ENCODE measurements around the gene FMN1.

The FMN1 gene

DNA sequence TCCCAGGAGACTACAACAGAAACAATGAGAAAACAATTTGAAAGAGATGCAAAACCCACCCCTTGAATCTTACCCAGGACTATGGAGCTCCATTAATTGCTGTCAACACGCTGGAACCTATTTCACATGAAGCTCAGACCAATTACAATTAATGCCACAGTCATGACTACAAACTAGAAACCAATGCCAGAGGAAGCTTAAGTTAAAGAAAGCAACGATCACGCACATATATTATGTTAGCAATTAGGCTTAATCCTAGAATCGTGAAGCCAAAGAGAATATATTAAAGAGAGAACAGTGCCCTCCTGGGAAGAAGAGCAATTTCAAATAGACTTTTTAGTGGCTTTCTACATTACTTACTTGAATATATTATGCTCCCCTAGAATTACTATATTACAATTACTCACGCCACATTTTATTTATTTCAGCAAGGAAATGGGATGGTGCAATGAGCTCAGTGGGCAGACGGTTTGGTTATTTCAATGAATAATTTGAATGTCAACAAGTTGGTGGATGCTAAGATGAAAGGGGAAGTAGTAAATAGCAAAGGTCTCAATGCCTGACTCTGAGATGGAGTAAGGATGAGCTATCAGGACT, 351.2 kb downstream of the FMN1 start:
- DNase-seq: peak; percentile 91

DNA sequence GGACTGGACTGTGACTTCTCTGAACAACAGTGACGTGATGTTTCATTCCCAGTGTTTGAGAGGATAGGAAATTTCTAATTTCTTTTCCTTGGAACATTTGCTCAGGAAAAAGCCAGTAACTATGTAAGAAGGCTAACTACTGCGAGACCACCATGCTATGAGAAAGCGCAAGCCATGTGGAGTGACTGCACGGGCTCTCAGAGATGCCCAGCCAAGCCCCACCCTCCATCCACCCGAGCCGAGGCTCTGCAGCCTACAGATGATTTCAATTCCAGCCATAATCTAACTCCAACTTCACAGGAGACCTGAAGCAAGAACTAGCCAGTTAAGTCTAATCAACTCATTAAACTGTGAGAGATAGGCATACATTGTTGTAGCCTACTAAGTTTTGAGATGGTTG, 352.4 kb downstream of the FMN1 start:
- no peak for DNase-seq

DNA sequence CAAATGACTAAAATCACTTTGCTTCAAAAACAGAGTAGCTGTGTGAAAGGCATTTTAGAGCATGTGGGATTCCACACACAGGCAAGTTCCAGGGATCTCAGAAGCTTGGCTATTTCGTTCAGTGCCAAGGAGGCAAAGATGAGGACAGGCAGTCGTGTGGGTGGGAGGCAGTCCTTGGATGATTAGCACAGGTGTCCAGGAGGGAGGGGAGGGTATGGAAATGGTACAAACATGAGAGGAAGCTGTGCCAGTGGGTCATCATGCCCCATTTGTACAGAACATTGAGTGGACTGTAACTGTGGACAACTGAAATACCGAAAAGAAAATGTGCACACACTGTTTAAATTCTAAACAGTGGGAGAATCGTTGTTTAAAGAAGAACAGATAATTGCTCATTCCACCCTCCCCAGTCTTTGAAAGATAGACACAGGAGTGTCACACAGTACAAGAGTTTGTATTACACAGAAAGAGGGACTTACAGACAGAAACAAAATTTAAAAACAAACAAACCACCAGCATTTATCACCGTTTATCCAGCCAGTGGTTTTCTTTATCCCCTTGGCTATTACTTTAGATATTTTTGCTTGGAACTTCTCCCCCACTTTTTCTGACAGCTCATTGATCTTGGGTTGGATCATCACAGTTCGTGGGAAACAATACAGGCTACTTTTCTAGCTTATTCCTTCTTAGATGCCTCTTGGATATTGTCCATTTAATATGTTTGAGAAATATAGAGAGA, 353.8 kb downstream of the FMN1 start:
- DNase-seq: peak; percentile 63

DNA sequence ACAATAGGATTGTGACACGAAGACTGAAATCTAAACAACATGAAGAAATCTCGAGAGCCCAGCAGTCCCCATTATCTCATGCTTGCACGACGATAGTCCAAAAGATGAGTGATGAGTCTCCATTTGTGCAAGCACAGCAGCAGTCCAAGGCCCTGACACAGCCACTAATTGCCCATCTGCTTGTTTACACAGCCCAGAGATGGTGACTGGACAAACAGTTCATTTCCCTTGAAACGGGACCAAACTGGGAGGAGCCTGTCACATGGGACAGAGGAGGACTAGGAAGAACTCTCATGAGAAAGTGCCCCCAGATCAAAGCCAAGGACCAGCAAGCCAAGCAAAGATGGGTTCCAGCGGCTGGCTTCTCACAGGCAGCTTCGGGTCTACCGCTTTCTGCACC, 355.7 kb downstream of the FMN1 start:
- DNase-seq: peak; percentile 88

DNA sequence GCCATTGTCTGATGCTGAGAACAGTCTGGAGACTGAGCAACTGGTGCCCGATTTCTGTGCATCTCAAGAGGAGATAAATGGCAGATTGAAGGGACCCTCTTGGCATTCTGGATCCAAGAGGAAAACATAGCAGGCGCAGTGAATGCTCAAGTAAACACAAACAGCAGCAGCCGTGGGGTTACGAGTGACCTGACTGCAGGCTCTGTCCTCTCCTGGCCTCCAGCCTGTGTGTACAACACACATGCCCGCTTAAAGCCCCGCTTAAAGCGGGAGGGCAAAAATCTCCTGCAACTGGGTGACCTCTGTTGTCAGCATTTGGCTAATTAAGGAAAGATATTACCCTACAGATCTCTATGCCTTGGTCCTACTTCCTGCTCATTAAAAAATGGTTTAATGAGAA, 356.2 kb downstream of the FMN1 start:
- no peak for DNase-seq

GRCh38 chr15:32837935-32838334, 356.6 kb downstream of the FMN1 start:
- peak; percentile 31 for DNase-seq

GRCh38 chr15:32834156-32834555, 360.4 kb downstream of the FMN1 start:
- no peak for DNase-seq

- DNase-seq: peak; percentile 45
Observed at GRCh38 chr15:32833379-32833821, 361.1 kb downstream of the FMN1 start.

- DNase-seq: no peak
Observed at GRCh38 chr15:32831485-32831884, 363.0 kb downstream of the FMN1 start.

- no peak for DNase-seq
Observed at GRCh38 chr15:32830241-32830640, 364.3 kb downstream of the FMN1 start.

DNA sequence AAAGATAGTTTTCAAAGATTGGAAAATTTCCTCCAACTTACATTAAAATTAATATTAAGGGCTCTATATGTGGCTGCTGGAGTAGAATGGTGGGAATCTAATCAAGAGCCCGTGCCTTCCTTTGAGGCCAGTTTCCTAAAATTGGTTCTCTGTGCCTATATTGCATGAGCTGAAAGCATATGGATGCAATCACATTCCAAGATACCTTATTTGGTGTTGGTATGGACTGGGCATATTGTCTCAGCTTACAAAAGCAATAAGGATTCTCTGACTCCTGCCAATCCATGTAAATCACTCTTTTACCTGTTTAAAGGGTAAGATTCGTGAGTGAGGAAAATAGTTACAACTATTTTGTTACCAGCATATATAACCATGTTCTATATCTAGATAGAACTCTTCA, 365.1 kb downstream of the FMN1 start:
- DNase-seq: peak; percentile 63

- peak; percentile 98 for DNase-seq
Observed at GRCh38 chr15:32828507-32829186, 365.9 kb downstream of the FMN1 start.

DNA sequence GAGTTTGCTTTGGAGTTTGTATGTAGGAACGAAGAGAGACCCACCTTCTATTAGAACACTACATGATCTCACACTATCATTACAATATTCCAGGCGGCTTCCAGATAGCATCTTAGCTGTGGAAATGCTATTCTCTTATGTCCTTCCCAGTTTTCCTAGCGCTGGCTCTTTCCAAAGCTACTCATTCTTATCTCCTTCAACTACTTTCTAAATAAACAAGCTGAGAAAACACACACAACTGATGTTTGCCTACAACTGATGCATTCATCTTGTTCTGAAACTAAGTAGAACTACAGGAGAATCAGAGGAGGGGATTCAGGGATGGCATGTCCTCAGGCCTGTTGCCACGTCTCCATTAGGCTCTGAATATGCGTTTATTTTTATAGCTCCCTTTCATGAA, 367.8 kb downstream of the FMN1 start:
- no peak for DNase-seq

DNA sequence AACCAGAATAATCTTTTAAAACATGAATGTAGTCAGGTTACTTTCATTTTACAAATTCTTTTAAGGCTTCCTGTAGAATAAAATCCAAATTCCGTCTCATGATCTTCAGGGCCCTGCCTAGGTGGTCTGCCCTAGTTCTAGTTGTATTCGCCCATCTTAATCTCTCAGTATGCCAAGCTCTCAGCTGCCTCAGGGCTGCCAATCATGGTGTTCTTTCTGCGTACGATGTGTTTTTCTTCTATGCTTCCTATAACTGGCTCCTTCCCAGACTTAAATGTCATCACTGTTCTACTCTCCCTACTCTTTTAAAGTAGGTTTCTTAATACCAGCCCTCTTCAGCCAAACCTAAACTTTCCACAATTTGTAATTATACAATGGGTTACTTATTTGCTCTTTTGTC, 369.3 kb downstream of the FMN1 start:
- DNase-seq: no peak

DNA sequence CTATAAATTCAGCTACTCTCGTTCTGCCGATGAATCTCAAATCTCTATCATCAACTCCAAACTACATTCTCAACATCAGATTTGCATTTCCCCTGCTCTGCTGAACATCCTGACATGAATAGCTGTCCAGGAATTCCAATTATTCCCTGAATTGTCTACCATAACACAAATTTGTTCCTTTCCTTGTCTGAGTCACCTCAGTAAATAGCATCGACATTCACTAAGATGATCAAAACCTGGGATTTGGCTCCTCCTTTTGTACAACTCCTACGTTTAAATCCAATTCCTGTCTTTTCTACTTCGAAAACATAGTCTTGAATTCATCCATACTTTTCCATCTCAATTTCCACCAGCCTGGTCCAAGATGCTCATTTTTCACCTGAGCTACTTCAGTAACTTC, 369.7 kb downstream of the FMN1 start:
- peak; percentile 97 for DNase-seq

- no peak for DNase-seq
Observed at GRCh38 chr15:32823750-32824149, 370.8 kb downstream of the FMN1 start.

DNA sequence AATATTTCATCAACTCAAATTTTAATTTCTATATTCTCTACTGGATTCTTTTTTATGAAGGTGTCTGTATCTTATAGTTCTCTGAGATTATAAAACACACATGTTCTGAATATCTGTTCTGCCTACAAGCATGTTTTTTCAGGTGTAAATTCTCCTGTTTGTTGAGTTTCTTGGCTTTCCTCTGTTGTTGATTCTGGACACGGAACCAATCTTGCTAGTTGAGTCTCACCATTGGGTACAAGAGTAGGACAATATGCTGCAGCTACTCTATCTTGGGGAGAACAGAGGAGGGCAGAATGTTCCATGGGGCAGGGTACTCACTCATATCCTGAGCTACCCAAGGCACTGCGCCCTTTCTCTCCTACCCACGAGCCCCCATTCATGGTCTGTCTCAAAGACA, 371.8 kb downstream of the FMN1 start:
- no peak for DNase-seq

- DNase-seq: peak; percentile 80
Observed at GRCh38 chr15:32819448-32819847, 375.1 kb downstream of the FMN1 start.

- DNase-seq: peak; percentile 97
Observed at GRCh38 chr15:32818758-32819447, 375.6 kb downstream of the FMN1 start.

- DNase-seq: no peak
Observed at GRCh38 chr15:32817577-32817976, 376.9 kb downstream of the FMN1 start.

- no peak for DNase-seq
Observed at GRCh38 chr15:32807331-32807730, 387.2 kb downstream of the FMN1 start.

- DNase-seq: peak; percentile 19
Observed at GRCh38 chr15:32803631-32804030, 390.9 kb downstream of the FMN1 start.

DNA sequence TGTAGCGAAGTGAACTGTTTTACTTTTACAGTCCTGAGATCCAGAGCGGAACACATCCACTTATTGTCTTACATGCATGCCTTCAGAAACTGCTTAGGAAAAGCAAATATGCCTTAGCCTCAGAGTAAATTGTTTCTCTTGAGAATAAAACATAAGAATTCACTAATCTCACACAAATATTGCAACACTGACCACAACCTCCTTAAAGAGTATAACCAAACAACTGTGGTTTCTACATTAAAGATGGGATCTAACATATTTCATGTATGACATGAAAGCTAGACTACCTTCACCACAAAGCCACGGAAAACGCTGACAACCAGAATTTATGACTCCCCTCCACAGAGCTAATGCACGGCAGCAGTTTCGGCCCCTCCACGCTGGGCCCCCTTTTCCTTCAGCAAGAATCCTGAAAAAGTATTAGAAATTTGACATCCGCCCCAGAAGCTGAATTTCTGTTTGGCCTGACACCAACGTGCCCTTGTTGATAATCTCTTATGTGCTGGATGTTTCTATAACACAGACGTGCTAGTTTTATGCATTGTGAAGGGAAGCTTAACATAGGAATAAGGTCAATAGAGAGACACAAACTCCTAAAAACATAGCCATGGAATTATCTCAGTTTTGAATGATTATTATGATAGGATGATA, 392.1 kb downstream of the FMN1 start:
- DNase-seq: peak; percentile 98
